ENCODE results near the gene CLEC3B.
"Not testable (repeated sequence)": the region's sequence is repeated elsewhere in the genome, so short reads cannot be mapped to it uniquely, and the experiment has no call there.

The CLEC3B gene

DNA sequence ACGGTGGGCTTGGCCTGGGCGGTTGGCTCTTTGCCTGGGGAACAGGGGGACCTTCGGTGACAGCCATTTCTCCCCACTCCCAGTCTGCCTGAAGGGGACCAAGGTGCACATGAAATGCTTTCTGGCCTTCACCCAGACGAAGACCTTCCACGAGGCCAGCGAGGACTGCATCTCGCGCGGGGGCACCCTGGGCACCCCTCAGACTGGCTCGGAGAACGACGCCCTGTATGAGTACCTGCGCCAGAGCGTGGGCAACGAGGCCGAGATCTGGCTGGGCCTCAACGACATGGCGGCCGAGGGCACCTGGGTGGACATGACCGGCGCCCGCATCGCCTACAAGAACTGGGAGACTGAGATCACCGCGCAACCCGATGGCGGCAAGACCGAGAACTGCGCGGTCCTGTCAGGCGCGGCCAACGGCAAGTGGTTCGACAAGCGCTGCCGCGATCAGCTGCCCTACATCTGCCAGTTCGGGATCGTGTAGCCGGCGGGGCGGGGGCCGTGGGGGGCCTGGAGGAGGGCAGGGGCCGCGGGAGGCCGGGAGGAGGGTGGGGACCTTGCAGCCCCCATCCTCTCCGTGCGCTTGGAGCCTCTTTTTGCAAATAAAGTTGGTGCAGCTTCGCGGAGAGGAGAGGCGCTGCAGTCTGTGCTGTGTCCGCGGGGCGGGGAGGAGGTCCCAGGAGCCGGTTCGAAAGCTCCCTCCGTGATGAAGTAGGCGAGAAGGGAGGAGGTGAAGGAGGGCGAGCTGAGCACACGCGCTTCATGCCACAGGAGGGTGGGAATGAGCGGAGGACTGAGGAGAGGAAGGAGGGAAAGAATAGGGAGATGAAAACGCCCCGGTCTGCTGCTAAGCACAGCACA, 9.6 kb downstream of the CLEC3B start:
- no peak for DNase-seq (ENCODE audit: low read depth in 2 of 2)

DNA sequence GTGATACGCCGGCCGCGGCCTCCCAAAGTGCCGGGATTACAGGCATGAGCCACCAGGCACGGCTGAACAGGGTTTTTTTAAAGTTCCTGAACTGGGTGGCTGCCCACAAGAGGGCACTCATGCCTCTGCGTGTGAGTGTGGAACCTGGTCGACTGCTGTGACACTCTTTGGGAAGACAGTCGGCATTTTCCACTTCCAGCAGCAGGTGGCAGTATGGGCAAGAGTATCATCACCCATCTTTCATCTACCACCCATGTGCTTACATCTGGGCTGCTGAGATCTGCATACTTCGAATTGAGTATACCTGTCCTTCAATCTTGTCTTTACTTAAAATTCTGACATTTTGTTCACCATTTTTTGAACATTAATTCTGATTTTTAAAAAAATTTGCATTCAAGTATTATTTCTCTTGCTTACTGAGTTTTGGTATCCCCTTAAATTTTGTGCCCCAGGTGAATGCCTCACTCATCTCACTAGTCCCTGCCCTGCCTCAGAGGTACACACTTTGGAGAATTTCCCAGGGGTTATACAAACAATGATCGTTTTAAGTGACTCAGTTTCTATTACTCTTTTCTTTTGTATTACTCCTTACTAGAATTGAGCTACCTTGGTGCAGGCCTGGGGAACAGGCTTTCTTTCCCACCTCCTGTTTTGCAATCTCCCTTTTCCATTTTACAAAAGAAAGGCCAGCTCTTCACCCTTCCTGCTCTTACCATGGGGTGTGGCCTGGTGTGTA, 11.8 kb downstream of the CLEC3B start:
- DNase-seq (ENCODE audit: low read depth in 2 of 2) = peak; percentile 72 to 84

DNA sequence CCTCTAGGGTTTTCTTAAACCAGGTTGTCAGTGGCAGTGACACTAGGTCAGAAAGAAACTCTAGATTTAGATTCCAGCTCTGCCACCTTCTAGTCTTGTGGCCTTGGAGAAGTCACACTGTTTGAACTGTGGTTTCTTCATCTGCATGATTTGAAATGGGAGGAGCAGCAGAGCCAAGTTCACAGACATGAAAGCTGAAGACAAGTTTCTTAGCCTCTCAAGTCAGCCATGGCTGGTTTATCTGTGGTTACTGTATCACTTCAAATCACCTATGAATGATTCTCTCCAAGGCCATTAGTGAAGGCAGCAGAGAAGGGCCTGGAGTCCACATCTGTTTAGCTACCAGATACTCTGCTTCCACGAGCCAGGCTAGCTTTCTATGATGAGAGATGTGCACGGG, 15.6 kb downstream of the CLEC3B start:
- no peak for DNase-seq (ENCODE audit: low read depth in 2 of 2)

DNA sequence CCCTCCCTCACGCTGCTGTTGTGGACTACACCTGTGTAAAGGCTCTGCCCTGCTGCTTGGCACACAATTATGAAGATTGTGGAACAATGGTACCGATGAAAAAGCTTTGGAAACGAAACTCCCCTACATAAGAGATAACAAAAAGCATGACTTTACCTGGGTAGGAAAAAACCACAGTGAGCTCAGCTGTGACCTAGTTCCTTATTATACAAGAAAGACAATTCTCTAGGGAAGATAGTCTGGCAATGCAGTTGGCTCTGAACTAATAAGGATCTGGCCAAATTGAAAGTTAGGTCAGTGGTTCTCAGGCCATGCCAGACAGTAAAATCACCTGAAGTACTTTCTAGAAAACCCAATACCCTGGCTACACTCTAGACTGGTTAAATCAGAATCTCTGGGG, 16.1 kb downstream of the CLEC3B start:
- no peak for DNase-seq (ENCODE audit: low read depth in 2 of 2)

DNA sequence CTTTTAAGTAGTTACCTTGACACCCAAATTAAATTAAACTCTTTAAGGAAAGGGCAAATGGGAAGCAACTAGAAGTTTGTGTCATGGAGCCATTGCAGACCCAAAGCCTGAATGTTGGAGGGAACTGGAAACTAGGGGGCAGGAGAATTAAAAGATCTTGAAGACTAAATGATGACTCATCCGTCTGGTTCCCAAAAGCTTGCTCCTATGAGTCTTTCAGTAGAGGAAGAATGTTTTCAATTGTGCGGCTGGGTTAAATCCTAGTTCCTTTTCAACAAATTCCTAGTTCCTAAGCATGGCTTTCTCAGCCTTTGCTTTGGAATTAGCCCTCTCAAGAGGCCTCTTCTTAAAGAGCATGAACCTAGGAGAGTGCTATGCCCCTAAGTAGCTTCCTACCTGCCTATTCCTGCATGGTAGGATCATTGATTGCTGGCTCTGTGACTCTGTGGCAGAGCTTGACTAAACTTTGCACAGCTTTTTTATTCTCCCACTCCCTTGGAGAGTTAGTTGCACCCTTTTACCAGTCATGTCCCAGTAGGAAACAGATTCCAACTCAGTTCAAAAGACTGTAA, 17.7 kb downstream of the CLEC3B start:
- DNase-seq (ENCODE audit: low read depth in 2 of 2) = no peak

DNA sequence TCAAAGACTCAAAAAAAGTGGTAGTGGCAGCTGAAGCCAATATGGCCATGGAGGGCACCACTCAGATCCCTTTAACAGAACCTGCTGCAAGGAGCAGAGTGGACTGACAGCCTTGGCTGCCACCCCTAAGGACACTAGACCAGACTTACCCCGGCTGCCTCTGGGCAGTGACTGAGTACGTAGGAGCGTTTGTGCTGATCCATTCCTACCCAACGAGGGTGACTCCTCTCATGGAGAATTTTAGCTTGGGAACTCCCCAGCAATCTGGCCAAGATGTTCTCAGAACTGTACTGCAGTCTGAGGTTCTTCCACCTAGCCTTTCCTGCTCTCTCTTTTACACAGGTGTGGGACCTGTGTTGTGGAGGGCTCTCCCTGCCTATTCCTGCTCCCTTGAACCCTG, 22.1 kb downstream of the CLEC3B start:
- DNase-seq (ENCODE audit: low read depth in 2 of 2) = no peak

DNA sequence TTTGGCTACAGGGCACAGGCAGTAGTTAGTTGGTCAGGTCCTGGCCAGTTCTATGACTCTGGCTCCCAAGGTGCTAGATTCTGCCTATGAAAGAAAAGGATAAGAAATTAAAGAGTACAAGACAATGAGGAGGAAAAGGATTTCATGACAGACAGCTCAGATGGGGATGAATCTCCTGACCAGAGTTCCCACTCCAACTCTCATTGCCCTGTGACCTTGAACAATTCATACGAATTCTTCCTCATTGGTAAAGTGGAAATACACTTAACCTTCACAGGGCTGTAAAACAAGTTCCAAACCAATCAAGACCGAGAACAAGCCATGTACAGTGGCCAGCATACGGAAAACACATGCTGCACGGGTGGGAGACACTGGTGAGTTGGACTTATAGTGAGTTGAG, 23.7 kb downstream of the CLEC3B start:
- no peak for DNase-seq (ENCODE audit: low read depth in 2 of 2)

DNA sequence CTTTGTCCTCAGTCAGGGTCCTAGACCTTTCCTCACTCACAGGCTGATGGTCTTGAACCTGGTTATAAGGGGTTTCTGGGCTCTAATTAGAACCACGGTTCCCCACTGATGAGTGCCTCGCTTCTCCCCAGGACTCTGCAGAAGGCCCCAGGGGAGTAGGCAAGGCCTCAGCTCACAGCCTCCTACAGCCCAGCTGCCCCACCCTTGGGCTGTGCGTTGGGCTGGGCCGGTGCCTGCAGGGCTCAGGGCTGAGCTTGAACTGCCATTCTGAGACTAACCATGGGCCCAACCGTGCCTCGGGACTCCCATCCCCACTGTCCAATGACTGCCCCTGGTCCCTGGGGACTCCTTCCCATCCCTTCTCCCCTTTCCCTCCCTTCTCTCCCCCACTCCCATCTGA, 25.6 kb downstream of the CLEC3B start:
- DNase-seq (ENCODE audit: low read depth in 2 of 2) = no peak

DNA sequence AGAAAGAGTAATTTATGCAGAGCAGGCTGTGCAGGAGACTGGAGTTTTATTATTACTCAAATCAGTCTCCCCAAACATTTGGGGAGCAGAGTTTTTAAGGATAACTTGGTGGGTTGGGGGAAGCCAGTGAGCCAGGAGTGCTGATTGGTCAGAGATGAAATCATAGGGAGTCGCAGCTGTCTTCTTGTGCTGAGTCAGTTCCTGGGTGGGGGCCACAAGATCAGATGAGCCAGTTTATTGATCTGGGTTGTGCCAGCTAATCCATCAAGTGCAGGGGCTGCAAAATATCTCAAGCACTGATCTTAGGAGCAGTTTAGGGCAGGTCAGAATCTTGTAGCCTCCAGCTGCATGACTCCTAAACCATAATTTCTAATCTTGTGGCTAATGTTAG, 27.7 kb downstream of the CLEC3B start:
- DNase-seq (ENCODE audit: low read depth in 2 of 2) = not testable (repeated sequence)

DNA sequence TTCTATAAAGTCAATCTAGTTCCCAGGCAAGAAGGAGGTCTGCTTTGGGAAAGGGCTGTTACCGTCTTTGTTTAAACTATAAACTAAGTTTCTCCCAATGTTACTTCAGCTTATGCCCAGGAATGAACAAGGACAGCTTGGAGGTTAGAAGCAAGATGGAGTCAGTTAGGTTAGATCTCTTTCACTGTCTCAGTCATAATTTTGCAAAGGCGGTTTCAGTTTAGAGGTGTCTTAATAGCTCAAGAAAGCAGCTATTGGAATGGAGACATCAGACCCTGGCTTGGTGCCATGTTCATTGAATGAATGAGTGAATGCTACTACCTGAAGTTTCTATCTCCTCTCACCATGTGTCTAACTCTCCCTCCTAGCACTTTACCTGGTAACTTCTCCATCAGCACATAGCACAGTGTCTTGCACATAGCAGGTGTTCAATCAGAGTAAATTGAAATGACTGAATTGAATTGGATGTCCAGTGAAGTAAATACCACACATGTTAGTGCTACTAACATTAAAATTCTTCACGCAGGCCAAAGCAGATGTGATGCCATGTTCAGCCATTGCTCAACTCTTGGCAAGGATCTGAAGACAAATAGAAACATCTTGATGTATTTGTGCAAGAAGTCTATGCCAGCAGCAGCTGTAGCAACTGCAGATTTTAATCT, 28.2 kb downstream of the CLEC3B start:
- DNase-seq (ENCODE audit: low read depth in 2 of 2) = no peak

DNA sequence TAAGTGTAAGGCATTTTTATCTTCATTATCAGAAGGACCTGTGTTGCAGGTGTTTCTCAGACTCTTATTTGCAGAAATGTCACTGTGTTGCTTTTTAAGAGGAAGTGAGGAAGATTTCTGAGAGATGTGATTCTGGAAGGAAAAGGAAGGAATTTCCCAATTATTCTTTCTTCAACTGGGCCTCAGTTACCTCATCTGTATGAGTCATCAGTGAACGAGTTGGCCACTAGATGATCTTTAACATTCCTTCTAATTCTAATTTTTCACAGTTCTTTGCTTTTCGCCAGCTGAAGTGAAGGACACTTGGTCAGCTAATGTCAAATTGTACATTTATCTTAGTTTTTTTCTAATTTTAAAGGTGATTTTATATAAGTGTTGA, 28.9 kb downstream of the CLEC3B start:
- DNase-seq (ENCODE audit: low read depth in 2 of 2) = no peak

DNA sequence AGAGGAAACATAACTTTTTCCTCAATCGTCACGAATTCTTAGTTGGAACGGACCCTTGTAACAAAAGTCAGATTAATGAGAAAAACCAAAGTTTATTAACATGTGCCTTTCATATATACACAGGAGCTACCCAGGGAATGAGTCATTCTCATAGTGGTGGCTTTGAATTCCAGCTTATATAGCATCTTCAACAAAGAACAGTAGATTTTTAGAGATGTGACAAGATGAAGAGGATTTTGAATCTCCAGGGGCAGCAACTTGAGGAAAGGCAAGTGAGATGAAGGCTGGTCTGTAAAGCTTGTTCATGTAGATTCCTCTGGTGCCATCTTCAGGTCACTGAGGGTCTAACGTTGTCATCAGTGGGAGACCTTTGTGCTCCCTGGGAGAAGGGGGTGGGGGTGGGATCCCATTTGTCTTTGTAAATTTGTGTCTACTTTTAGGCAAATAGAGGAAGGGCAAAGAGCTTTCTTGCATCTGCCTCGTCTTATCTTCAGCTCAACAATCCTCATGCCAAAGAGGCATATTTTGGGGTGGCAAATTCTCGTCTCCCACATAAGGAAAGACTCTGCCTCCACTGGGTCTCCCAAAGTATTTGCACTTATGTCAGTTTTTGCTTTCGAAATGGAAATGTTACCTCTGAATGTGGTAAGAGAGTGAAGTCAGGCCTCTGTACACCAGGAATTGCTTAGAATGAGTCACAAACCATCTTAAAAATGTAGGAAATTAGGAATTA, 29.5 kb downstream of the CLEC3B start:
- DNase-seq (ENCODE audit: low read depth in 2 of 2) = no peak

DNA sequence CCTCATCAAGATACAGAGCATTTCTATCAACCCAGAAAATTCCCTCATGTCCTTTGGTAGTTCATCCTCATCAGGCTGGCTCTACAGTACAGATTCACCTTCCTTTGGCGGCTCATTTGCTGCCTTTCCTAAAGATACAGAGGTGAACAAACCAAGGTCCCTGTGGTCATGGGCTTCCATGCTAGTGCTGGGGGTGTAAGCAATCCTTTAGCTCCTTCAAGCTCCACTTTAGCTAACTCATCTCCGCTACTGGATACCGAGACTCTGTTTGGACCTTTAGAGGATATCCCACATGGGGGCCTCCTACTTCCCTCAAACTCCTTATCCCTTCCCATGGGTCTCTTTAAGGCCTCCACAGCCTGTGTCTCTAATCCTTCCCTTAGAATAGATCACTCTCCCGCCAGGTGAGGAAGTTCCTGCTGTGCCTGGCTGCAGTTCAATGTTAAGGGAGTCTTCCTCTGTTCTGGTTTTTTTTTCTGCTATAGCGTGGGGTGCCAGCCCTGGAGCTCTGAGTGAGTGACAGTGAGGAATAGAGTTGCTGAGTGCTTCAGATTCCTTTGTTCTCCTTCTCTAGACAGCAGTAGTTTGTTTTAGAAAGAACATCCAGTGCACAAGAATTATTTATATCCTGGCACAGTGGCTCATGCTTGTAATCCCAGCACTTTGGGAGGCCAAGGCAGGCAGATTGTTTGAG, 30.7 kb downstream of the CLEC3B start:
- no peak for DNase-seq (ENCODE audit: low read depth in 2 of 2)

DNA sequence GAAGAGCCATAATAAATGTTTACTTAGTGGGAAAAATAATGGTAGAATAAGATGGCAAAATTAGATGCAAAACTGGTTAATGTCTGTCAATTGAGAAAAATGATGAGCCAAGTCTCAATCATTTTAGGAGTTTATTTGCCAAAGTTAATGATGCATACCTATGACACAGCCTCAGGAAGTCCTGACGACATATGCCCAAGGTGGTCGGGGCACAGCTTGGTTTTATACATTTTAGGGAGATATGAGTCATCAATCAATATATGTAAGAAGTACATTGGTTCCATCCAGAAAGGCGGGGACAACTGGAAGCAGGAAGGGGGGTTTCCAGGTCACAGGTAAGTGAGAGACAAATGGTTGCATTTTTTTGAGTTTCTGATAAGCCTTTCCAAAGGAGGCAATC, 31.5 kb downstream of the CLEC3B start:
- no peak for DNase-seq (ENCODE audit: low read depth in 2 of 2)

DNA sequence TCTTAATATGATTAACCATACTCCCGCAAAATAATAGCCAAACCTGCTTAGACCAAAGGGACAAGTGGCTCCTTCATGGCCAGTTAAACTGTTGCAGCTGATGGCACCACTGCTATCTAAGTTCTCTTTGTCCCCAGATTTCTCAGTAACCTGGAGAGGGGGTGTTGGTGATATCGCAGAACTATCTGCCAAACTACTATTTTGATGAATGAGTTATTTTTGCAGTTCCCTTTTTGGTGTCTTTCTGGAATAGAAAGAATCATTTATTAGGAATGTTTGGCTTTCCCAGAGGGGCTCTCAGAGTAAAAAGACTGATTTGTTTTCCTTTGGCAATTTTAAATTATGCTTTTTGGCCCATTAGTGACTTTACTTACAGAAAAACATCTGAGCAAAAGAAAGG, 33.0 kb downstream of the CLEC3B start:
- DNase-seq (ENCODE audit: low read depth in 2 of 2) = no peak

DNA sequence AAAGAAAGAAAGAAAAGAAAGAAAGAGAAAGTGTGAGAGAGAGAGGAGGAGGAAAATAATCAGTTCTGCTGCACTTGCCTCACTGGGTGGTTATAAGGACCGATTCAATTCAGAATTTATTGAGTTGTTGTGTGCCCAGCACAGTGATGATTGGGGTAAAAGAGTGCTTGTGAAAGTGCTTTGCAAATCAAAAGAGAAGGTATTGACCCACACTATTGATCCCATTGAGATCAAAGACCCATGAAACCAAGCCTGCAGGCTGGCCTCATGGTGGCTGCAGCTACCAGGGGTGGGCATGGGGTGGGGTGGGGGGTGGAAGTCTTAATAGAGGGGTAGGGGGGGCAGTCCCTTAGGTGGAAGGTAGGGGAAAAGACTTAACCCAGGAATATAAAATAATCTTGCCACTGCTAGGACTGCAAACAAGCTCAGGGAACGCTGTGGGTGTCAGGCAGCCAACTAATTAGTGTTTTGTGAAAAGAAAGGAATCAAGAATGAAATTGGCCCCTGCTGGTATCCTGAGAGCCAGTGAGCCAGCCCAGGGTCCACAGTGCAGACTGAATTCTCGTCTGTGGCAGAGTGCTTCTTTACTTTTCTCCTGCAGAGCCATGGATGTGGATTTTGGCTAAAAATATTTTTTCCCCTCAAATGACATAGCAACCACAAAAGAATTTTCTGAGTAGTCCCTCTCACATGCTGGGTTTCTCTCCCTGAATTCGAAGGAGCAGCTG, 34.2 kb downstream of the CLEC3B start:
- no peak for DNase-seq (ENCODE audit: low read depth in 2 of 2)

DNA sequence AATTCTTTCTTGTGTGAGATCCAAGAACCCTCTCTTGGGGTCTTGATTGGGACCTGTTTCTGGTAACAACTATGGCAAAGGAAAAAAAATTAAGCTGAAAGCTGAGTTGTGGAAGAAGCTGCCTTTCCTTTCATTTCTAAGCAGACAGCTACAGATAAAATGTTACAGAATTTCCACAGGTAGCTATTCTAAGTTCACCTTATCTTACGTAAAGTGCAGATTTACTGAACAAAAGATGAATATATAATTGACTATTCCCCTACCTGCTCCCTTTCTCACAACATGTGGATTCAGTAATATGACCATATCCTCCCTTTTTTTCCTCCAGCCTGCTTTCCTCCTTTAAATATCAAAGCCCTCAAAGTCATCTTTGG, 36.6 kb downstream of the CLEC3B start:
- DNase-seq (ENCODE audit: low read depth in 2 of 2) = no peak

DNA sequence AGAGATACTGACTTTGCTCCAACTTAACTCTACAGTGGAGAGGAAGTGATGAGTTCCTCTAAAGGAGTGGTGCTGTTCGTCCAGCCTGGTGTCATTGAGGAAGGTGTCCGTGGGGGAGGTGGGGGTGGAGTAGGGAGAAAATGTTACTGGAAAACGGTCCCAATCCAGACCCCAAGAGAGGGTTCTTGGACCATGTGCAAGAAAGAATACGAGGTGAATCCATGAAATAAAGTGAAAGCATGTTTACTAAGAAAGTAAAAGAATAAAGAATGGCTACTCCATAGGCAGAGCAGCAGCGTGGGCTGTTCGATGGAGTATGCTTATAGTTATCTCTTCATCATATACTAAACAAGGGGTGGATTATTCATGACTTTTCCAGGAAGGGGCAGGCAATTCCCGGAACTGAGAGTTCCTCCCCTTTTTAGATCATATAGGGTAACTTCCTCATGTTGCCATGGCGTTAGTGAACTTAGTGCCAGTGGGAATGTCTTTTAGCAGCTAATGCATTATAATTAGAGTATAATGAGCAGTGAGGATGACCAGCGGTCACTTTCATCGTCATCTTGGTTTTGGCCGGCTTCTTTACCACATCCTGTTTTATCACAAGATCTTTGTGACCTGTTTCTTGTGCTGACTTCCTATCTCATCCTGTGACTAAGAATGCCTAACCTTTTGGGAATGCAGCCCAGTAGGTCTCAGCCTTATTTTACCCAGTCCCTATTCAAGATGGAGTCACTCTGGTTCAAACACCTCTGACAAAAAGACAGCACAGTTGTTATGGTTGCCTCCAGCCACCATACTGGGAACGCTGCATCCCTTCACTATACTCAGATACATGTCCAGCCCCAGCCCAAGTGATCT, 38.6 kb downstream of the CLEC3B start:
- peak; percentile 32 to 35 for DNase-seq (ENCODE audit: low read depth in 2 of 2)

DNA sequence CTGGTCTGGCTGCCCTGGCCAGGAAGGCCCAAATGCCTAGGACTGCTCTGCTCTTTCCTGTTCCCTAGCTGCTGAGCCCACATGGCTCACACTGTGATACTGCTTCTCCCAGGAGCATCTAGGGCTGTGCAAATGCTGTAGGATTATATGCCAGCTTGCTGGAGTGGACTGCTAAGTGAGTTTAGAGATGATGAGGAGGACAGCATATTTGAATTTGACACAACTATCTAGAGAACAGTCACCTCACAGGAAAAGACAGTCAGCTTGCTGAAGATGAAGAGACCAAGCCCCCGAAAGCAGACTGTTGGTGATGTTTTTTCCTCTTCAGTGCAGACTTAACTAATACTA, 39.2 kb downstream of the CLEC3B start:
- DNase-seq (ENCODE audit: low read depth in 2 of 2) = no peak

Data from stimulated activated CD8-positive, alpha-beta memory T cell treated with anti-CD3 and anti-CD28 coated beads, Interleukin-2, amount 100 ng/mL, for 48 hours (primary cell).